Endothelial cell of umbilical vein (primary cell): Measurements from ENCODE around the gene SNX30. TPM values are rescaled to one million over a fixed set of nuclear protein-coding genes. Genes with fewer than 3 reads are reported as not detected.

Experiments
- BruUV-seq: library from RNA; stranded (reverse); fragments of 400-500 nt; replicated peaks from 2 replicates; lab custom pipeline; 2021; lab: Mats Ljungman, UMichigan
- CTCF ChIA-PET: fragments of 300-600, 350-600 bp; sonication (Branson Sonifier 250); formaldehyde crosslinking; loops from one replicate; lab custom pipeline; 2021; ENCODE audit warnings: antibody characterized with exemption, inconsistent platforms; lab: Charles Lee
- POLR2A ChIA-PET: fragments of 300-600, 350-600 bp; sonication (Branson Sonifier 250); formaldehyde crosslinking; loops from one replicate; lab custom pipeline; 2021; ENCODE audit warnings: antibody characterized with exemption, inconsistent platforms; lab: Charles Lee
- DNase-seq: peaks from one replicate; pipeline ENCODE4 v3.0.0-alpha.2; 2011; ENCODE audit warnings: low read depth, low spot score
- FAIRE-seq: peaks from 2 replicates; lab custom pipeline; 2011; peaks lifted over from hg19 to GRCh38; lab: Jason Lieb, UNC
- H2AFZ ChIP-seq: 2 replicates; pipeline ENCODE4 v1.6.0; 2012; ENCODE audit warnings: low read depth, low read length, control low read depth, inconsistent platforms
- H3K27ac ChIP-seq: 2 replicates; pipeline ENCODE4 v1.5.1; 2011; ENCODE audit warnings: low read depth, mild to moderate bottlenecking, control low read depth, low read length, moderate library complexity; ENCODE audit not compliant: insufficient read depth
- H3K27me3 ChIP-seq, 2 experiments: 2 replicates each; pipeline versions ENCODE4 v1.6.0 to v1.6.1; 2011; ENCODE audit warnings: low read length in 2 of 2, mixed read lengths in 1 of 2; ENCODE audit not compliant: control insufficient read depth in 2 of 2, insufficient read depth in 2 of 2
- H3K36me3 ChIP-seq, 2 experiments: 2 replicates in 1 of 2; 3 replicates in 1 of 2; pipeline ENCODE4 v1.5.1; 2011; ENCODE audit warnings: low read length in 2 of 2, mild to moderate bottlenecking in 1 of 2, moderate library complexity in 1 of 2; ENCODE audit not compliant: control insufficient read depth in 2 of 2, insufficient read depth in 2 of 2; ENCODE audit errors: extremely low read depth in 1 of 2
- H3K4me1 ChIP-seq: 3 replicates; pipeline ENCODE4 v1.5.1; 2011; ENCODE audit warnings: mild to moderate bottlenecking, low read length; ENCODE audit not compliant: control insufficient read depth, insufficient read depth; ENCODE audit errors: extremely low read depth
- H3K4me2 ChIP-seq: 2 replicates; pipeline ENCODE4 v1.6.1; 2011; ENCODE audit warnings: low read length, control low read depth, mixed read lengths; ENCODE audit not compliant: insufficient read depth
- H3K4me3 ChIP-seq, 3 experiments: fragments of 200-600 bp in 1 of 3; sonication (generic), shearing (Covaris generic) in 1 of 3; replicated peaks in 1 of 3; 2 replicates each; pipeline ENCODE4 v1.5.1; 2011 to 2016; ENCODE audit warnings: control low read depth in 3 of 3, low read length in 3 of 3, mild to moderate bottlenecking in 2 of 3, inconsistent platforms in 1 of 3, low read depth in 1 of 3, moderate library complexity in 1 of 3; ENCODE audit not compliant: insufficient read depth in 1 of 3
- H3K79me2 ChIP-seq: 2 replicates; pipeline ENCODE4 v1.6.0; 2012; ENCODE audit warnings: low read length, inconsistent platforms; ENCODE audit not compliant: control insufficient read depth, insufficient read depth
- H3K9ac ChIP-seq: replicated peaks from 2 replicates; pipeline ENCODE3; 2011; ENCODE audit warnings: low read length, control low read depth; ENCODE audit not compliant: insufficient read depth; ENCODE audit errors: extremely low read depth
- H3K9me1 ChIP-seq: replicated peaks from 3 replicates; pipeline ENCODE4 v1.6.0; 2011; ENCODE audit warnings: mild to moderate bottlenecking, low read length; ENCODE audit not compliant: control insufficient read depth, insufficient read depth; ENCODE audit errors: extremely low read depth
- H3K9me3 ChIP-seq: replicated peaks from 2 replicates; pipeline ENCODE4 v1.5.1; 2012; ENCODE audit warnings: low read length, inconsistent platforms; ENCODE audit not compliant: control insufficient read depth, insufficient read depth
- H4K20me1 ChIP-seq: replicated peaks from 2 replicates; pipeline ENCODE3; 2011; ENCODE audit warnings: mild to moderate bottlenecking, low read length; ENCODE audit not compliant: control insufficient read depth, insufficient read depth; ENCODE audit errors: extremely low read depth
- CTCF ChIP-seq, 2 donors: IDR thresholded peaks; 1 replicate in 1 of 2; 2 replicates in 1 of 2; pipeline ENCODE4 v1.5.1; 2011; ENCODE audit warnings: low read length in 2 of 2, mild to moderate bottlenecking in 2 of 2, moderate library complexity in 2 of 2, control low read depth in 1 of 2, inconsistent platforms in 1 of 2, low read depth in 1 of 2; ENCODE audit not compliant: insufficient read depth in 1 of 2; ENCODE audit errors: extremely low read depth in 1 of 2
- EZH2 ChIP-seq: IDR thresholded peaks from 2 replicates; pipeline ENCODE4 v1.6.1; 2012; ENCODE audit warnings: borderline replicate concordance, low read depth, mild to moderate bottlenecking, moderate library complexity, low read length, inconsistent platforms; ENCODE audit not compliant: severe bottlenecking
- FOS ChIP-seq: IDR thresholded peaks from 2 replicates; pipeline ENCODE4 v1.6.1; 2011; ENCODE audit warnings: mild to moderate bottlenecking, low read length, moderate library complexity, borderline replicate concordance; ENCODE audit not compliant: insufficient read depth
- JUN ChIP-seq: IDR thresholded peaks from 2 replicates; pipeline ENCODE4 v1.6.1; 2011; ENCODE audit warnings: borderline replicate concordance, low read depth; ENCODE audit not compliant: insufficient read length, insufficient read depth
- POLR2A ChIP-seq: IDR thresholded peaks from 2 replicates; pipeline ENCODE4 v1.6.1; 2012; ENCODE audit warnings: low read depth, mild to moderate bottlenecking, control low read depth, low read length
- POLR2AphosphoS5 ChIP-seq: IDR thresholded peaks from 2 replicates; pipeline ENCODE4 v1.6.1; 2012; ENCODE audit warnings: low read depth, mild to moderate bottlenecking, control low read depth, low read length, moderate library complexity; ENCODE audit not compliant: insufficient read depth
- dilution Hi-C: fragments of 300-500 bp; cut with MboI; formaldehyde crosslinking; loops from one replicate; pipeline ENCODE4 v1.15.0; 2019; ENCODE audit warnings: low sequenced_read_pairs; ENCODE audit not compliant: extremely low pct_ligation_motif_present
- intact Hi-C: fragments of 100-400 bp; cut with micrococcal nuclease; formaldehyde crosslinking; loops from one replicate; pipeline ENCODE4 v1.10.0; 2022
- polyA plus RNA-seq, 4 experiments: library from polyadenylated mRNA; depleted of rRNA in 3 of 4; stranded (reverse) in 3 of 4; unstranded in 1 of 4; fragments of >200 nt; gene quantifications; 2 replicates each; pipeline versions ENCODE4 v1.2.1 to v1.2.3, GENCODE V29; 2011 to 2012; ENCODE audit warnings: missing spikeins in 1 of 4
- total RNA-seq: library from RNA; stranded (reverse); gene quantifications from 2 replicates; pipeline ENCODE4 v1.2.3, GENCODE V29; 2021

SNX30 gene
- total and polyA plus RNA-seq, 2 donors (not counting 3 experiments of a cell fraction or from before 2014, with no cell fraction given): 2.8 to 6.3 TPM

GRCh38 chr9:112752334-112753125, 2.0 kb downstream of the SNX30 start:
- H3K9ac ChIP-seq: no peak overlapping the region
- intact Hi-C loops (loop anchor here (5.0 kb wide), 1 partner anchor 150 kb away; no protein-coding TSS in a partner anchor), dilution Hi-C loops (no loop called here)
- no peak for DNase-seq
- ChIA-PET CTCF (interaction anchor here (1.2 kb wide), 1 partner anchor 35 kb away, joined by 4 read pairs; the partner anchor contains the start of gene INIP), POLR2A (no interaction called here)
- H3K27me3 ChIP-seq: no peaks in the 10 kb centered on the region
- H3K4me1 ChIP-seq: peaks cover 10% of the 10 kb centered on the region
- FAIRE-seq: no peak
- no peak overlapping the region for H3K4me3 ChIP-seq
- no peak overlapping the region for H2AFZ ChIP-seq
- no peaks in the 10 kb centered on the region for H4K20me1 ChIP-seq
- H3K9me3 ChIP-seq: no peaks in the 10 kb centered on the region
- no peak overlapping the region for H3K27ac ChIP-seq
- no peak overlapping the region for H3K4me2 ChIP-seq
- H3K36me3 ChIP-seq: no peaks in the 10 kb centered on the region
- no peaks in the 10 kb centered on the region for H3K9me1 ChIP-seq
- BruUV-seq: TSS peak; percentile 16
- no peaks in the 10 kb centered on the region for H3K79me2 ChIP-seq
- TF ChIP-seq POLR2A: no peak
- TF ChIP-seq POLR2AphosphoS5: no peak
- TF ChIP-seq JUN: no peak
- no peak for TF ChIP-seq CTCF (IDR thresholded peaks at IDR 0.05; ENCODE audit: extremely low read depth in 1 of 2, insufficient read depth in 1 of 2, low read depth in 1 of 2, low read length in 2 of 2)

GRCh38 chr9:112753725-112754124, 3.2 kb downstream of the SNX30 start:
- H4K20me1 ChIP-seq: no peaks in the 10 kb centered on the region
- H3K79me2 ChIP-seq: no peaks in the 10 kb centered on the region
- no peak overlapping the region for H3K4me2 ChIP-seq
- H3K36me3 ChIP-seq: no peaks in the 10 kb centered on the region
- no peak overlapping the region for H3K27ac ChIP-seq
- POLR2A ChIA-PET: no interaction called here
- H3K4me3 ChIP-seq: no peak overlapping the region
- CTCF ChIA-PET: no interaction called here
- intact Hi-C loops (loop anchor here (5.0 kb wide), 1 partner anchor 149 kb away; no protein-coding TSS in a partner anchor), dilution Hi-C loops (no loop called here)
- H3K9me1 ChIP-seq: no peaks in the 10 kb centered on the region
- TF ChIP-seq EZH2 (no peak), POLR2A (no peak), FOS (peak; percentile 28), POLR2AphosphoS5 (no peak)
- H2AFZ ChIP-seq: no peak overlapping the region
- DNase-seq (no peak), FAIRE-seq (peak; percentile 42)
- BruUV-seq: no TSS peak
- H3K4me1 ChIP-seq: peaks cover 10% of the 10 kb centered on the region
- H3K27me3 ChIP-seq: no peaks in the 10 kb centered on the region
- no peak overlapping the region for H3K9ac ChIP-seq
- H3K9me3 ChIP-seq: no peaks in the 10 kb centered on the region
